ENCODE results near the gene OR10G6.
"Not testable (repeated sequence)": the region's sequence is repeated elsewhere in the genome, so short reads cannot be mapped to it uniquely, and the experiment has no call there.

The OR10G6 gene

GRCh38 chr11:123995119-123995518 is at the start of gene OR10G6:
Gene OR10G6 (minus strand): TSS chr11:123995161. CDS start chr11:123995161, 0 bp downstream.
- DNase-seq: no peak

- no peak for DNase-seq
These were observed 48.5 kb upstream of the OR10G6 start for GRCh38 chr11:124043420-124043819.

DNA sequence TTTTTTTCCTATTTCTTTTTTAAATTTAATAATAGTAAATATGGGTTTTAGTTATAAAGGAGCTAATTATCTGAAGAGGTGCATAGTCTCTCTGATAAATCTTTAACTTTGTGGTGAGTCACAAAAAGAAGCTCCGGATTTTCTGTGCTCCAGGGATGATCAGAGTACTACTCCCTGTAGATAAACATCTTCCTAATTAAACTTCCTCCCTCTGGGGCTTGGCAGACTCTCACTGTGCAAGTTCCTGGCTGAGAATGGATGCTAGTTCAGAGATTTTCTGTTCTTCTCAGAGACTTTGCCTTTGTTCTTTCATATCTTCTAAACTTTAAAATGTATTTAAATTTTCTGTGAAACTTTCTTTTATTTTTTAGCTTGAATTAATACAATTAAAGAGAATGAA is 46.3 kb upstream of the OR10G6 start, which contains the start of gene OR10G7:
OR10G7 (minus strand) TSS at position 72 of the 400 bp plus-strand sequence. CDS start 2,324 bp downstream, outside the sequence.
- DNase-seq: no peak

DNA sequence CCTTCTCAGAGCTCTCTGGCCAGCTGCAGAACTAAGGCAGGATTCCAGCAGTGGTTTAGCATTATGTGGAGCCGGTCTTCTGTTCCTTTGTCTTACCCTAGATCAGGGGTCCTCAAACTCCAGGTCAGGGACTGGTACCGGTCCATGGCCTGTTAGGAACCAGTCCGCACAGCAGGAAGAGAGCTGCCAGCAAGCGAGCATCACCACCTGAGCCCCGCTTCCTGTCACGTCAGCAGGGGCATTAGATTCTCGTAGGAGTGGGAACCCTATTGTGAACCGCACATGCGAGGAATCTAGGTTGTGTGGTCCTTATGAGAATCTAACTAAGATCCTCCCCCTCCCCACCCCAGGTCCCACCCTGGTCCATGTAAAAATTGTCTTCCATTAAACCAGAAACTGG is 44.6 kb upstream of the OR10G6 start:
- DNase-seq: no peak

DNA sequence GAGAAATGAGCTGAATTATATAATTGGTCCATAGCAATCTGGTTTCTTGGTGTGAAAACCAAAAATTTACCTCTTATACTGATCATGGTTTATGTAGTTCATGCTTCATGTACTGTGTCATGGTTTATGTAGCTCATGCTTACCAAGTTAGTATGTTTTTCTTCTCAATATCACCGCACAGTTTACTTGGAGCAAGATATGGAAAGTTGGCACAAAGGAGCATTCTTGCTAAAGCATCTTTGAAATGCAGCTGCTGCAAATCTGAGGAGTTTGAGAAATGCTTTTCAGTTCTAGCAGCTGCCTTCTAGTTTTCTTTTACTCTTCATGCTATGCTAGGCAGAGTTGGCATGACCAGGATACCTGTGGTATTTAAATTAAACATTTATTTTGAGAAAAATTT is 41.7 kb upstream of the OR10G6 start:
- DNase-seq: no peak

DNA sequence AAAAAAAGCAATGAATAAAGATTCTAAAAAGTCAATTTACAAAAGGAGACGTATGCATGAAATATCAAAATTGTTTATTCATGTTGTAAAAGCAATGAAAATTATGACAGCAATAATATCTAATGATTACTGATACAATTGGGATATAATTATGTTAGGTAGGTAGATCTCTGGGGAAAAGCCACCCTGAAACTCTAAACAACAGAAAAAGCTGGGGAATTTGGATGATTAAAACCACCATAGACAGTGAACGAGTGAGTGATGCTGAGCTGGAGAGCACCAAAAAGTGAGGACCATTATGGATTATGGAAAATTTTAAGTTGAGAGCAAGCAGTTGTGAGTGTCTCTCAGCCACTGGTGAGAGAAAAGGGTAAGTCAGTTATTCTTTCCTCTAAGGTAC is 31.5 kb upstream of the OR10G6 start, which contains the start of gene OR10G8:
OR10G8 (plus strand) TSS at position 301 of the 400 bp plus-strand sequence. CDS start 2,825 bp downstream, outside the sequence.
- DNase-seq: no peak

DNA sequence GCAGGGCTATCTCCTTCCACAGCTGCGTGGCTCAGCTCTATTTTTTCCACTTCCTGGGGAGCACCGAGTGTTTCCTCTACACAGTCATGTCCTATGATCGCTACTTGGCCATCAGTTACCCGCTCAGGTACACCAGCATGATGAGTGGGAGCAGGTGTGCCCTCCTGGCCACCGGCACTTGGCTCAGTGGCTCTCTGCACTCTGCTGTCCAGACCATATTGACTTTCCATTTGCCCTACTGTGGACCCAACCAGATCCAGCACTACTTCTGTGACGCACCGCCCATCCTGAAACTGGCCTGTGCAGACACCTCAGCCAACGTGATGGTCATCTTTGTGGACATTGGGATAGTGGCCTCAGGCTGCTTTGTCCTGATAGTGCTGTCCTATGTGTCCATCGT is 20.9 kb upstream of the OR10G6 start:
- not testable (repeated sequence) for DNase-seq

GRCh38 chr11:124012697-124013096 is 17.7 kb upstream of the OR10G6 start, which contains the start of gene OR10G4:
Gene OR10G4 (plus strand): TSS chr11:124012997. CDS start chr11:124015575, 2,578 bp downstream.
- DNase-seq: no peak

DNA sequence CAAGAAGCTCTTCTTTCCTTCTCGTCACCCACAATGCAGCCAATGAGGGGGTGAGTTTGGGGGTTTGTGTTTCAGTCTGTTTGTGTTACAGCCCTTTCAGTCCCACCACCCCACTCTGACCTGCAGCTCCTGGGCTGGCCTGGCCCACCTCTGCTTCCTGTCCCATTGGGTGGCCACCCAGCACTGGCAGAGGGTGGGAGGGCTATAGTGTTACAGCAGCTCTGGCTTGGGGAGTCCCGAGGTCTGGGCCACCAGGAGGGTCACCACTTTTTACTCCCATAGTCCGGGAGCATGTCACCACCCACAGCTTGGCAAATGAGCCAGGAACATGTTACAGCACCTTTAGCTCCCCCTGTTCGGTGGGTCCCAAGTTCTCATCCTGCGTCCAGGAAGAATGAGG is 15.7 kb downstream of the OR10G6 start:
- no peak for DNase-seq

GRCh38 chr11:123977731-123978347 is 17.1 kb downstream of the OR10G6 start, which contains the start of gene OR10S1:
Gene OR10S1 (minus strand): TSS chr11:123977781. CDS start chr11:123977664, 117 bp downstream.
- no peak for DNase-seq

DNA sequence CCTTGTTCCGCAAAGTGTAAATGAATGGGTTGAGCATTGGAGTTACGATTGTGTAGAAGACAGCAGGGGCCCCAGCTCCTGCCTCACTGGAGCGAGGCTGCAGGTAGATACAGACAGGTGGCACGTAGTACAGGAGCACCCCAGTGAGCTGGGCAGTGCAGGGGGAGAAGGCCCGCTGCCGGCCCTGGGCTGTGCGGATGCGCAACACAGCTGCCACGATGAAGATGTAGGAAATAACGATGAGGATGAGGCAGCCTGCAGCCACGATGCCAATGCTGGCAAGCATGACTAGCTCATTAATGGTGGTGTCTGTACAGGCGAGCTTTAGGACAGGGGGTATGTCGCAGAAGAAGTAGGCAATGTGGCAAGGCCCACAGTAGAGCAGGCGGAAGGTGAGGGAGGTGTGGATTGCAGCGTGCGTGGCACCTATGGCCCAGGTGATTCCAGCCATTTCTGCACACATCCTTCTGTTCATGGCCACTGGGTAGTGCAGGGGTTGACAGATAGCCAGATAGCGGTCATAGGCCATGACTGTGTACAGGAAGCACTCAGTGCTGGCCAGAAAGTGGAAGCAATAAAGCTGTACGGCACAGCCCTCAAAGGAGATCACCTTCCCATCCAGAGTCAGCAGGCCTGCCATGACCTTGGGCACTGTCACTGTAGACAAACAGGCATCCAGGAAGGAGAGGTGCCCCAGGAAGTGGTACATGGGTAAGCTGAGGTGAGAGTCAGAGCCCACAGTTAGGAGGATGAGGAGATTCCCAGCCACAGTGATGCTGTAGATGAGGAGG is 18.0 kb downstream of the OR10G6 start:
- no peak for DNase-seq

DNA sequence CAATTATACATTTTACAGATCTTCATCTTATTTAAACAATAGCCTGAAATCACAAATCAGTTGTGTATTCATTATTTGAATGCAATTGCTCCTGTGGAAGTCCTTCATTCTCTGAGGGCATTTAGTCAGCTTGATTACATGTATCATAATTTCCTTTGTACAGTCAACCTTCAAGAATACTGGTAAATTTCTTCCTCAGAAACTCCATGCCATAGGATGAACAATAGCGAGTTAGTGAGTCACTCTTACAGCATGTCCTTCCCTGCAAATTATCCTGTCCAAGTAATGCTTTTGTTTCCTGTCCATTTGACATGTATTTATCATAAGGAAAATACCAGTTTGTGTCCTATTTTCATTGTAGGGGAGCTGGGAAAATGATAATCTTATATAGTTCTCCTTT is 21.1 kb downstream of the OR10G6 start:
- DNase-seq: no peak

GRCh38 chr11:123956752-123957151 is 38.2 kb downstream of the OR10G6 start:
- no peak for DNase-seq

- no peak for DNase-seq
These were observed 49.8 kb downstream of the OR10G6 start for GRCh38 chr11:123945132-123945531.

All from activated CD8-positive, alpha-beta memory T cell treated with anti-CD3 and anti-CD28 coated beads, Interleukin-2, amount 50 U/mL, for 4 hours (primary cell).